Fibroblast of lung (primary cell): Measurements from ENCODE around the gene GYPC. TPM values are rescaled to one million over a fixed set of nuclear protein-coding genes. Genes with fewer than 3 reads are reported as not detected.

Experiments used
- DNase-seq, 2 donors: peaks; one replicate each; pipeline versions ENCODE4 v3.0.0 to v3.0.0-alpha.2; 2010; ENCODE audit warnings: low read depth in 2 of 2
- H2AFZ ChIP-seq: 2 replicates; pipeline ENCODE4 v1.5.1; 2012; ENCODE audit warnings: low read length, control low read depth, inconsistent platforms
- H3K27ac ChIP-seq: 2 replicates; pipeline ENCODE4 v1.5.1; 2011; ENCODE audit warnings: low read length, control low read depth; ENCODE audit not compliant: insufficient read depth
- H3K27me3 ChIP-seq: 2 replicates; pipeline ENCODE4 v1.5.1; 2011; ENCODE audit warnings: mild to moderate bottlenecking, low read length; ENCODE audit not compliant: control insufficient read depth, insufficient read depth
- H3K36me3 ChIP-seq: 2 replicates; pipeline ENCODE4 v1.5.1; 2011; ENCODE audit warnings: low read length; ENCODE audit not compliant: control insufficient read depth, insufficient read depth
- H3K4me1 ChIP-seq: 2 replicates; pipeline ENCODE4 v1.5.1; 2011; ENCODE audit warnings: low read length; ENCODE audit not compliant: control insufficient read depth, insufficient read depth; ENCODE audit errors: extremely low read depth
- H3K4me2 ChIP-seq: 2 replicates; pipeline ENCODE4 v1.5.1; 2011; ENCODE audit warnings: low read length, control low read depth; ENCODE audit not compliant: insufficient read depth; ENCODE audit errors: extremely low read depth
- H3K4me3 ChIP-seq, 4 experiments: fragments of 200-600 bp in 1 of 4; sonication (generic) in 1 of 4; replicated peaks in 1 of 4; 2 replicates each; pipeline ENCODE4 v1.5.1; 2011 to 2016; ENCODE audit warnings: low read length in 4 of 4, low read depth in 3 of 4, mild to moderate bottlenecking in 3 of 4, control low read depth in 2 of 4, inconsistent platforms in 1 of 4, mixed read lengths in 1 of 4; ENCODE audit not compliant: insufficient read depth in 1 of 4; ENCODE audit errors: control extremely low read depth in 1 of 4
- H3K79me2 ChIP-seq: 2 replicates; pipeline ENCODE4 v1.5.1; 2012; ENCODE audit warnings: mild to moderate bottlenecking, low read length, inconsistent platforms; ENCODE audit not compliant: control insufficient read depth, insufficient read depth
- H3K9ac ChIP-seq: 2 replicates; pipeline ENCODE4 v1.5.1; 2011; ENCODE audit warnings: mild to moderate bottlenecking, low read length, control low read depth; ENCODE audit not compliant: insufficient read depth
- H3K9me3 ChIP-seq: 2 replicates; pipeline ENCODE4 v1.5.1; 2012; ENCODE audit warnings: low read depth, low read length; ENCODE audit not compliant: control insufficient read depth, insufficient read depth
- H4K20me1 ChIP-seq: 2 replicates; pipeline ENCODE4 v1.5.1; 2011; ENCODE audit warnings: low read length; ENCODE audit not compliant: control insufficient read depth, insufficient read depth; ENCODE audit errors: extremely low read depth
- CTCF ChIP-seq, 2 donors: IDR thresholded peaks in 1 of 2; conservative IDR thresholded peaks in 1 of 2; 1 replicate in 1 of 2; 2 replicates in 1 of 2; pipeline ENCODE4 v1.5.1; 2011 to 2012; ENCODE audit warnings: low read length in 2 of 2, control low read depth in 1 of 2, inconsistent platforms in 1 of 2, low read depth in 1 of 2, mild to moderate bottlenecking in 1 of 2
- EZH2 ChIP-seq: IDR thresholded peaks from 2 replicates; pipeline ENCODE4 v1.5.1; 2012; ENCODE audit warnings: low read length, control low read depth, mild to moderate bottlenecking; ENCODE audit errors: missing control alignments
- polyA plus RNA-seq, 2 donors: library from polyadenylated mRNA; depleted of rRNA in 1 of 2; stranded (reverse) in 1 of 2; unstranded in 1 of 2; fragments of >200 nt; gene quantifications; 2 replicates each; pipeline ENCODE4 v1.2.1, GENCODE V29; 2011 to 2012; ENCODE audit warnings: missing spikeins in 1 of 2
- total RNA-seq: library from RNA; depleted of rRNA; stranded (reverse); fragments of >200 nt; gene quantifications from 2 replicates; pipeline ENCODE4 v1.2.1, GENCODE V29; 2014

Gene GYPC
- total and polyA plus RNA-seq, 2 donors (not counting 1 experiment from before 2014, with no cell fraction given): 135 to 167 TPM

GRCh38 chr2:126649101-126649500, 6.9 kb upstream of the GYPC start:
- Histone ChIP-seq H3K79me2 (no peaks in the 10 kb centered on the region), H3K4me1 (no peaks in the 10 kb centered on the region), H3K36me3 (no peaks in the 10 kb centered on the region), H3K9ac (no peak overlapping the region), H3K4me2 (no peak overlapping the region), H3K27me3 (no peaks in the 10 kb centered on the region), H4K20me1 (no peaks in the 10 kb centered on the region), H3K9me3 (no peaks in the 10 kb centered on the region), H2AFZ (no peak overlapping the region), H3K4me3 (no peak overlapping the region), H3K27ac (no peak overlapping the region)
- TF ChIP-seq CTCF (conservative IDR thresholded peaks at IDR 0.05 in 1 of 2, IDR thresholded peaks at IDR 0.05 in 1 of 2; ENCODE audit: low read depth in 1 of 2, low read length in 2 of 2): no peak
- no peak for TF ChIP-seq EZH2
- no peak for DNase-seq

- H3K4me1 ChIP-seq: peaks cover 7% of the 10 kb centered on the region
- H4K20me1 ChIP-seq: no peaks in the 10 kb centered on the region
- H3K9me3 ChIP-seq: no peaks in the 10 kb centered on the region
- H3K27me3 ChIP-seq: no peaks in the 10 kb centered on the region
- TF ChIP-seq CTCF (conservative IDR thresholded peaks at IDR 0.05 in 1 of 2, IDR thresholded peaks at IDR 0.05 in 1 of 2; ENCODE audit: low read depth in 1 of 2, low read length in 2 of 2): no peak
- no peak for TF ChIP-seq EZH2
- H3K27ac ChIP-seq: no peak overlapping the region
- H3K4me3 ChIP-seq: no peak overlapping the region
- H3K79me2 ChIP-seq: no peaks in the 10 kb centered on the region
- no peak for DNase-seq
- H3K4me2 ChIP-seq: no peak overlapping the region
- H3K36me3 ChIP-seq: no peaks in the 10 kb centered on the region
- no peak overlapping the region for H2AFZ ChIP-seq
- no peak overlapping the region for H3K9ac ChIP-seq
Measured at GRCh38 chr2:126650994-126651393, 5.0 kb upstream of the GYPC start.

- no peaks in the 10 kb centered on the region for H3K9me3 ChIP-seq
- H4K20me1 ChIP-seq: no peaks in the 10 kb centered on the region
- H3K27ac ChIP-seq: no peak overlapping the region
- H3K9ac ChIP-seq: no peak overlapping the region
- no peak overlapping the region for H3K4me2 ChIP-seq
- H3K79me2 ChIP-seq: no peaks in the 10 kb centered on the region
- no peak overlapping the region for H3K4me3 ChIP-seq
- H3K36me3 ChIP-seq: no peaks in the 10 kb centered on the region
- no peak overlapping the region for H2AFZ ChIP-seq
- DNase-seq: no peak
- no peak for TF ChIP-seq CTCF (conservative IDR thresholded peaks at IDR 0.05 in 1 of 2, IDR thresholded peaks at IDR 0.05 in 1 of 2; ENCODE audit: low read depth in 1 of 2, low read length in 2 of 2)
- TF ChIP-seq EZH2: no peak
- H3K27me3 ChIP-seq: no peaks in the 10 kb centered on the region
- peaks cover 7% of the 10 kb centered on the region for H3K4me1 ChIP-seq
Measured at GRCh38 chr2:126652323-126652891, 3.6 kb upstream of the GYPC start.
